ENCODE data around the gene ANKRD44.

The ANKRD44 gene

GRCh38 chr2:196957881-196958525, 352.6 kb downstream of the ANKRD44 start:
- DNase-seq (ENCODE audit: low read depth) = no peak

- no peak for DNase-seq (ENCODE audit: low read depth)
Observed at GRCh38 chr2:196957442-196957841, 353.1 kb downstream of the ANKRD44 start.

GRCh38 chr2:196956069-196956468, 354.5 kb downstream of the ANKRD44 start:
- DNase-seq (ENCODE audit: low read depth) = no peak

GRCh38 chr2:196955036-196955435, 355.5 kb downstream of the ANKRD44 start:
- no peak for DNase-seq (ENCODE audit: low read depth)

- DNase-seq (ENCODE audit: low read depth) = no peak
Observed at GRCh38 chr2:196954001-196954400, 356.6 kb downstream of the ANKRD44 start.

- no peak for DNase-seq (ENCODE audit: low read depth)
Observed at GRCh38 chr2:196952936-196953335, 357.6 kb downstream of the ANKRD44 start.

GRCh38 chr2:196951973-196952372, 358.6 kb downstream of the ANKRD44 start:
- DNase-seq (ENCODE audit: low read depth) = no peak

- DNase-seq (ENCODE audit: low read depth) = no peak
Observed at GRCh38 chr2:196949116-196949515, 361.5 kb downstream of the ANKRD44 start.

- DNase-seq (ENCODE audit: low read depth) = no peak
Observed at GRCh38 chr2:196944570-196944969, 366.0 kb downstream of the ANKRD44 start.

GRCh38 chr2:196941398-196942078, 369.0 kb downstream of the ANKRD44 start:
- no peak for DNase-seq (ENCODE audit: low read depth)

- no peak for DNase-seq (ENCODE audit: low read depth)
Observed at GRCh38 chr2:196939371-196939770, 371.2 kb downstream of the ANKRD44 start.

All from activated T-helper 9 cell treated with anti-CD3 and anti-CD28 coated beads, Interleukin-2, amount 50 U/mL, for 16 hours (primary cell).